8988T (cell line): ENCODE data around the gene ARID2.
A peak's percentile ranks its signal among the peaks of the same experiment; 100 is the strongest.

Source experiments
- DNase-seq: peaks from one replicate; pipeline ENCODE4 v3.0.0; 2011

Gene ARID2

GRCh38 chr12:45877069-45877468, 147.6 kb downstream of the ARID2 start:
- DNase-seq, result no peak

GRCh38 chr12:45878630-45879255, 149.2 kb downstream of the ARID2 start:
- no peak for DNase-seq

- DNase-seq, result no peak
Measured at GRCh38 chr12:45879363-45879895, 149.9 kb downstream of the ARID2 start.

DNA sequence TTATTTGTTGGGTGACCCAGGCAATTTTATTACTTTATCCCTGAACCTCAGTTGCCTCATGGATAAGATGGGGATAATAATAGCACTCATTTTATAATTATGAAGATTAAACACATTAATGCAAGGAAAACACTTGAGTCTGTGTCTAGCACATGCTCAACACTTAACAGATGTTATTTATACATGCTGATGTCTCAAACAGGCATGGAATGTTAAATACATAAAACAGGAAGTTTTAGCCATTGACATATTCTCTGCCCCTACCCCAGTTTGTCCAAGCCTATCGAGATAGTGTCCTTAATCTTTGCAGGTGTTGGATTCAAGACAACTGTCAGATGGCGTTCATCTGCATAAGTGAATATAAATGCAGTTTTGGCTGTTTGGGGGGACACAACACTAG, 151.0 kb downstream of the ARID2 start:
- no peak for DNase-seq

DNA sequence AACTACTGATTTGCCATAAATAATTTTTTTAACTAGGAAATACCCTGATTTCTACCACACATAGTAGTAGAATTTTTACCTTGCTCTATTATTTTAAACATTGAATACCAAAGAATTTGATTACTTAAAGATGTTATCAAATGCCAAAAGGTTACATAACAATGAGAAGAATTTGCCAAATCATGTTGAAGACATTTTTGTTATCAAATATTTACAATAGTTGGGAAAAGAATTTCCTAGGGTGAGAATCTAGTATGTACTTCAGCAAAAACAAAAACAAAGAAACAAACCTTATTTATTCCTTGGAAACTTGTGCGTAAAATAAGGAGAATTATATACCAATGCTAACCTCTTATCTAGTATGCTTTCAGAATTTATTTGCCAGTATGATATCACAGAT, 153.7 kb downstream of the ARID2 start:
- DNase-seq, result no peak

GRCh38 chr12:45886685-45887084, 157.2 kb downstream of the ARID2 start:
- no peak for DNase-seq

- DNase-seq, result no peak
Measured at GRCh38 chr12:45887544-45887943, 158.0 kb downstream of the ARID2 start.

DNA sequence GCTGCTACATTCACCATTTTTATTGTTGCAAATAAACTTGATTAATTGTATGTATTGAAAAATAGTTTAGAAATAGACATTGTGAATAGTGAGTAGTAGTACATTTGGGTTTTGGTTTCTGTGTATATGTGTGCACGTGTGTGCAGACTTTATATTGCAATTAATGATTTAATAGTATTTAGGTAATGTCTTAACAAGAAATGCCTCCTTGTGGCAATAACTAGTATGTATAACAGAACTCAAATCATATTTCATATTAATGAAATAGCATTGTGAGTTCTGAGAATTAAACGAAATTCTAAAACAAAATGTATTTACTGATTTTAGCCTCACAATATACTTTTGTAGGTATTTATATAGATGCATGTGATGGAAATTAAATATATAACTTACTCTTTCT, 160.8 kb downstream of the ARID2 start:
- no peak for DNase-seq

GRCh38 chr12:45893240-45893639, 163.7 kb downstream of the ARID2 start:
- DNase-seq, result peak; percentile 29

- DNase-seq, result no peak
Measured at GRCh38 chr12:45895961-45896360, 166.5 kb downstream of the ARID2 start.

- no peak for DNase-seq
Measured at GRCh38 chr12:45898094-45898493, 168.6 kb downstream of the ARID2 start.

DNA sequence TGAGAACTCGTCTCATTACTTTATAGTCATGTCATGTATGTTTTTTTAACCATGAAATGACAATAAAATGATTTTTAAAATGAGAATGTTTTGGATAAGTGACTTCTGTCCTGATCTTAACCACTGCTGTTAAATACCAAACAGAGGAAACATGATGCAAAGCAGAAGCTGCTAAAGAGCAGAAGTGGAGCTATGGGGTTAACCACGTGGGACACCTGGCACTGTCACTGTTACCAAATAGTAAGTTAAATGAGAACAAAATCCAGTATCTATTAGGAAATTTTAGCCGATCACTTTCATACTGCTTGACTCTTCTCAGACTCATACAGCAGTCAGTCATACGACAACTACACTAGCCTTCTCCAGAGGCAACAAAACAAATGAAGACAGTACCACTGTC, 178.4 kb downstream of the ARID2 start:
- no peak for DNase-seq

DNA sequence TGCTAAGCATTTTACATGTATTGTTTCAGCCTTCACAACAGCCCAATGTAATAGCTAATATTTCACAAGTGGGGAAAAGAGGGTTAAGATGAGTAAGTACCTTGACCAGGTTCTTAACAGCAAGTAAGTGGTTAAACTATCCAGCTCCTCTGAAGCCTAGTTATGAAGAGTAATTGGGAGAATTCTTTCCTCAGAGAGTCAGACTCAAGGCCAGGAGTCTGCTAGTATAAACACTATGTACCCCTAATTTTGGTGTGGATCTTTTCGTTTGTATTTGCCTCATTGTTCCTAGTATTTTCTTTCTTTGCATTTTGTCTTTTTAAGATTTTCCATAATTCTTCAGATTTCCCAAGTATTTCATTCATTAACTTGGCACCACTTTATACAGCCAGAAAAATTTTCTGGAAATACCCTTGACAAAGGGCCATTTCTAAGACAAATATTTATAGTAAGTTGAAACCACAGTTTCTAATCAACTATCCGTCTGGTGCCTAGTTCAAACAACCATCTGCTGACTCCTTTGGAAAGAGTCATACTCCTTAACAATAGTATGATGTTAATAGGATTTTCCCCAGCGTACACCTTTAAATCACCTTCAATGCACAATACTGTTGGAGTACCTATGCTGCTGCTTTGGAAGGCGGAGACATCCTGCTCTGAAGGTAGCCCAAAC, 179.7 kb downstream of the ARID2 start:
- DNase-seq, result no peak

DNA sequence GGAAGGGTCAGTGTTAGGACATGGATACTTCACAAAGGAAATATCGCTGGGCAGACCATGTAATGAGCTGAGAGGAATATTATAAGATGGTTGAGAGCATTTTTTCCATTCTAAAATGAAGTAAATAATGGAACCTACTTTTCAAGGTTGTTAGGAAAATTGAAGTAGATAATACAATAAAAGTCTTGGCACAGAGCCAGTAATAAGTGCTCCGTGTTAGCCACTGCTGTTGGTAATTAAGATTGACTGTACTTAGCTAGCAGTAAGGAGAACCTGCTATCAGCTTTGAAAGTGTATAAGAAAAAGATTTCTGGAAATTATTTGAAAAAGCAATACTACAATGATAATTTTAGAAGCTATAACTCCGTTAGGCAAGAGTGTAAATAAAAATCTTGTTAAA, 183.3 kb downstream of the ARID2 start:
- no peak for DNase-seq

DNA sequence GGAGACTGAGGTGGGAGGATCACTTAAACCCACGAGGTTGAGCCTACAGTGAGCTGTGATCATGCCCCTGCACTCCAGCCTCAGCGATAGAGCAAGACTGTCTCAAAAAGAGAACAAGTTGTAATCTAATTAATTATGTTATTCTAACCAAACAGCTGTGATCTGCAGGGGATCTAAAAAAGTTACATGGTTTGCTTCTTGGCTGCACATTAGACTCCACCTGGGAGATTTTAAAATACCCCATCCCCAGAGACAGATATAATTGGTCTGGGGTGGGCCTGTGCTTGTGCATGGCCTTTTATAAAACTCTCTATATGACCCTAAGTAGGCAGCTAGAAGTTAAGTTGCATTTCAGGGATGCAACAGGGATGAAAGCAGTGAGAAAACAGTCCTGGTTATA, 184.1 kb downstream of the ARID2 start:
- no peak for DNase-seq

DNA sequence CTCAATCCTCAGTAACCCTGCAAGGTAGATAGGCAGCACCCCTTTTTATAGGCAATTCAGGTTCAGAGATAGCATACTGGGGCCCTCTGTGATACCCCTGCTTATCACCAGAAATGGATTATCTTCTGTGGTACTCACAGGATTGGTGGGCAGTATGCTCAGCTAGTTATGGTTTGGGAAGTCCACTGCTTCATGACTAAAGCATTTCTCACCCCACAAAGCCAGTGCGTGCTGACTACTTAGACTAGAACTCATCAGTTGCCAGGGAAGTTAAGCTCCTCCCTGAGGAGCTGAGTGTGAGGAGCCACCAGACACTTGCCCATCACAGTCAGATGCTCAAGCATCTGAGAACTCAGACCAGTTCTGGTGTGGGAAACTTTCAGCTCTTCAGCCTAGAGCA, 184.6 kb downstream of the ARID2 start:
- no peak for DNase-seq

GRCh38 chr12:45915405-45915804, 185.9 kb downstream of the ARID2 start:
- no peak for DNase-seq

DNA sequence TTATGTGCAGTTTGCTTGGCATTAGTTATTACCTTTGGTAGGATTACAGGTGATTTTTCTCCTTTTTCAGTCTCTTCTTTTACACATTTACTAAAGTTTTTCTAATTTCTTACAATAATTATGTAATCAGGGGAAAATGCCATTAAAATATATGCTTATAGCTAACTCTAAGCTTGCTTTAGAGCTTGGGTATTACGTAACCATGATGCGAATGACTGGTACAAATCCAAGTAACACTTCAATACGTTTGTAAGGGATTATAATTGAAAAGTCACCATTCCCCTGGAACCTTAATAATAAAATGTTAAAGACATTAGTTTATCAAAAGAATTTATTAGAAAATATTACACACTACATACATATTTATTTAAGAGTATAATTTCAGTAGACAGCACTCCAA, 189.3 kb downstream of the ARID2 start:
- DNase-seq, result no peak

DNA sequence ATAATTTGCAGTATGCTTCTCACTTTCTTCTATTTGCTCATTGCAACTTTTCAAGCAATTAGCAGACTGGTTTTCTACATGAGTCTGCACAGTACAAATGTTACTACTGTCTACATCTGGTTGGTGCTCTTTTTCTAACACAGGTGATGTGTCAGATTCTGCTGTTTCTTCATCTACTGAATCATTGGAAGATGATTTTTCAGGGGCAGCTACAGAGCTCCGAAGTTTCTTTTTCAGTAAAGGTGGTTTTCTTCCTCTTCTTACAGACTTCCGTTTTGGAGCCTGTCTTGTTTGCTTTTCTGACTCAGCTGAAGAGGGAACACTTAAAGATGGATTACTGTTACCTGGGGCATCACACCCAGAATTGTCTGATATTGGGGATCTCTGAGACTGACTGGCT, 198.8 kb downstream of the ARID2 start:
- DNase-seq, result no peak

DNA sequence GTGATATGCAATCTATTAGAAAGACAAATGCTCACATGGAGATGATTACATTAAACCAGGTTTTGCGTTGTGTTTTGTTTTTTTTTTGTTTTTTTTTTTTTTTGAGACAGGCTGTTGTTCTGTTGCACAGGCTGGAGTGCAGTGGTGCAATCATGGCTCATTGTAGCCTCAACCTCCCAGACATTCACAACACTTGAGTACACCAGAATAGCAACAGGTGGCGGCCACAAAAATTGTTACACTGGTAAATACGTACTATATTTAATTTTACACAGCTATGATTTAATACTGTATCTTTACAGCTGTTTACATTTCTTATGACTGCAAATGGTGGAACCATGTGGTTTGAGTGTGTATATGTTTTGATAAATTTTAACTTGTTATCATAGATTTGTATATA, 200.9 kb downstream of the ARID2 start:
- no peak for DNase-seq

GRCh38 chr12:45933504-45933903, 204.0 kb downstream of the ARID2 start:
- DNase-seq, result no peak

DNA sequence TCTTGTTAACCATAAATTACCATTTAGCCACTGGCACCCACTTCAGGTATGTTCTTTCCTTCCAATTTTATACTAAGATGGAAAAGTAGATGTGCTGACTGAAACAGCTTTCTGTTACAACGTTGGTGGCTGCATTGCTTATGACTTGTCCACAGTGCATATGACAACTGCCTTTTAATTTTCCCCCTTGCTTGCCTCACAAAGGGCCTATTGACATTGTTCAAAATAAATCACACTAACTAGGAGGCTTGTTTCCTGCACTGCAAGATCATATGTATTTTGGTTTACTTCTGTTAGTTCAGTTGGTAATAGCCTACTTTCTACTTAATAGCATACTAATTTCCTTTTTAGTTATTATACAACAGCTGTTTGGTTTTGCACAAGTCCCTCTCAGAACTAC, 205.4 kb downstream of the ARID2 start:
- DNase-seq, result no peak

GRCh38 chr12:45938566-45938965, 209.1 kb downstream of the ARID2 start:
- DNase-seq, result no peak

DNA sequence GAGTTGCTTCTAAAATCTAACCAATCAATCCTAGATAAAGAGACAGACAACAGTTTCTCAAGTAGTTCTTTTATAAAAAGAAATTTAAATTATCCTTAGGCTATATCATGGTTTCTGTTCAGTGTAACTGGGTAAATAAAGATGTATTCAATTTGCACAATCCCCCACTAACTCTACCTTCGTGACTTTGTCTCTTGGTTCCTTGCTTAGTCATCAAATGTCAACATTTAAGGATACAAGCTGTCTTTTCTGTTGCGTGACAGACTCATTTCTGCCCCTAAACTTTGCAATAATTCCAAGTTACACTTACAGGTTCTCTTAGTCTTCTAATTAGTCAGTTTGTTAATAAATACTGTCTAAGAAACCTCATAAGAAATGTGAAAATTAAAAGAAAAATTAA, 210.3 kb downstream of the ARID2 start:
- no peak for DNase-seq

GRCh38 chr12:45944771-45945170, 215.3 kb downstream of the ARID2 start:
- no peak for DNase-seq
